GM19351 (cell line): ENCODE measurements around the gene HTR4.

Experiments
- ATAC-seq: cut with Tn5 transposase; IDR thresholded peaks from one replicate; pipeline ENCODE4 v1.9.1; 2021; ENCODE audit warnings: mild to moderate bottlenecking, moderate library complexity; ENCODE audit not compliant: unreplicated experiment

Gene HTR4

DNA sequence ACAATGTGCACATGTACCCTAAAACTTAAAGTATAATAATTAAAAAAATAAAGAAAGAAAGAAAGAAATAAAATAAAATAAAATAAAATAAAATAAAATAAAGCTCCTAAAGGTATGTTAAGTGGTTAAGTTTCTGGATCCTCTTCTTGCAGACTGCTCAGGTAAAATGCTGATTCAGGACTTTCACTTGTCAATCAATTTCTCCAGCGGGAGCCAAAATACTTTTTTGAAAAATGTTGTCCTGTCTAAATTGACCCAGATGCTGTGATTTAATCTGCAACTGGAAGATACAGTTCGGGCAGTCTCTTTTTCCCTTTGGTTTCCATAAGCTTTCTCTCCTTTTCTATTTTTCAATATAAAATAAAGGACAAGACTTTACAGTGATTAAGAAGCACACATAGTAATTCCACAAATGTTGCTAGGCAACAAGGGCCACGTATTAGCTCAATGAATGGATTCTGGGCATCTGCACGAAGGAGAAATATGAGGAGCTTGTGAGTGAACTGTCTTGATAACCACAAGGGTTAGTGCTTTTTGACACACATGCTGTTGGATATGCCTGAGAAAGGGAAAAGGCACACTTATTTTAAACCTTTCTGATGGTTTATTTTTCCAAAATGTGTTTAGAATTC, 38.6 kb downstream of the HTR4 start:
- no peak for ATAC-seq

DNA sequence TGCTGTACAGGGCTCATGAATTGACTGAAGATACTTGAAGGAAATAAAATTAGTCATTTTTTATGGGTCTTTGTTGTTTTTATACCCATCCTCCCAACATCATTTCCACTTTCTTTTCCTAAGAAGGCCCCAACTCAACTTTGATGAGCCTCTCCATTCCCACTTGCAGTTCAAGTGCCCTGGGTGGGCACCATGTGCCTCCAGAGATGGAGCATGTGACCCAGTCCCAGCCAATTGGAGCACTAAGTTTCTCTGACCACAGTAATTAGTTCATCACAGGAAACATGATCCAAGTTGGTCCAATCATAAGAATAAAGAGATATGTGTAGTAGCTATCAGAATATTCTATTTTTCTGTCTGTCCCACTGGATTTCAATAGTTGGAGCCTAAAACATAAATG, 46.9 kb downstream of the HTR4 start:
- ATAC-seq: no peak

DNA sequence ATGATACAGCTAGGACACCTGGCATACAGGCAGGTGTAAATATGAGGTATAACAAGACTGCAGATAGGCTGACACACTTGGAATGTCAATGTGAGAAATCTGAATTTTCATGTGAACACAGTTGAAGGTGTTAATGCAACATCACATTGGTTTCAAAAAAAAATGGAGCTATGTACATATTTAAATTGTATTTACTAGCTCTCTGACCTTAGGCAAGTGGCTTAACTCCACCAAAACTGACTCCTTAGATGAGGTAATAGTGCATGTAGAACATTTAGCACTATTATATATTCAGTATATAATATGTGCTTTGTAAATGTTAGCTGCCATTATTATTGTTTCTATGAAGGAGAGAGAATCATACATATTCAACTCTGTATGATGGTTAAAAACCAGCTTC, 48.0 kb downstream of the HTR4 start:
- ATAC-seq: no peak

DNA sequence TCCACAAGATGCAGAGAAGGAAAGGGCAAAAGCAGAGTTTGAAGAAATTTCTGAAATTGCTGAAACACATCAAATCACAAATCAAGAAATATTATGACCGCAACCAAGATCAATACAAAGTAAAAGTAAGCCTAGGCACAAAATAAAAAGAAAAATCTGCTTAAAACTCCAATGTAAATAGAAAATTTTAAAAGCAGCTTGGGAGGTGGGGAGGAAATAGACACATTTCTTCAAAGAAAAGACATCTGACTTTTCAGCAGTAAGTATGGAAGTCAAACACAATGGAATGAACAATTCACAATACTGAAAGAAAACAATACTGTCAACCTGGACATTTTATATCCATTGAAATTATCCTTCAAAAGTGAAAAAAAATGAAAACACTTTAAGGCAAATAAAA, 55.1 kb downstream of the HTR4 start:
- ATAC-seq: no peak

DNA sequence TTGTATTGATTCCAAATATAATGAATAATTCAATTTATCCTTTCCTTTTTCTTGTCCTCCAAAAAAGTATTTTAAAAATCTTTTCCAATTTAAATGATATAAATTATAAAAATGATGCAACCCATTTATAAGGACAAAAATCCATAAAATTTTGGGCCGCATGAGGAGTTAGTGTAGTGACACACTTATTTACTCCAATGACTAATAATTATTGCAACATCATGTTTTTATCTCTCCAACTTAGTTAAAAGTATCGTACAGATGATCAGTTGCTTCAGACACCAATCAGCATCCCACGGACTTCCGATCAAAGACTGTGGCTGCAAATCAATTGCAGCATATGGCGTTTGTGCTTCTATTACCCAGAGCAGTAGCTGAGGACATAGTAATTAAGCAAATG, 58.6 kb downstream of the HTR4 start:
- no peak for ATAC-seq

DNA sequence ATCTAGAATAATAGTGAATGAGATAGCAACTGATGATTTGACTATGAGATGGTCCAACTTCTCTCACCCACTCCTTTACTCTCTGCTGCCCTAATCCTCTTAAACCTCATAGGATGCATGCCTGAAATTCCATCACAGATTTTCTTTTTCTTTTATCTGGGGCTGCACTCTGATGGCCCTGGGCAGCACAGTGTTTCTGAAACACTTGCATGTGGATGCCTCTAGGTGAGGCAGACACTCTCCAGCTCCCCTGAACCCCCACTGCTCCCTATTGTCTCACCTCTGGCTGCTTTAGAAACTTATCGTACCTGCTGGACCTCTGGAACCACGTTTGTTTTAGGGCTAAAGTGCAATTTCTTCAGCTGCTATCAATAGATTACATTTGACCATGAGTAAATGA, 67.5 kb downstream of the HTR4 start:
- no peak for ATAC-seq

DNA sequence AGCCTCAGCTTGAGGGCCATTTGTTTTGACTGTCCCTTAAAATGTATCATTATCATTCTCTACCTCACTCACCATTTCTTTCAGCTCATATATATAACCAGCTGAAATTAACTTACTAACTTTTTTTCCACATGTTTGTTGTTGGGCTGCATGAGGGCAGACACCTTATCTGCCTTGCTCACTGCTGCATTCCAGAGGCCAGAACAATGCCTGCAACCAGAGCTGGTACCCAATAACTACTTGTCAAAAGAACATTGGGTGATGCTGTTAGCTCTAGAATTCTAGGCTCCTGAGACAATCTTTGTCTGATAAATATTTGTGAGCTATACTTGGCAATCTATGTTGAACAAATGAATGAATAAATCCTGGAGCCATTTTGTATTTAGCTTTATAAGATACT, 68.3 kb downstream of the HTR4 start:
- no peak for ATAC-seq

DNA sequence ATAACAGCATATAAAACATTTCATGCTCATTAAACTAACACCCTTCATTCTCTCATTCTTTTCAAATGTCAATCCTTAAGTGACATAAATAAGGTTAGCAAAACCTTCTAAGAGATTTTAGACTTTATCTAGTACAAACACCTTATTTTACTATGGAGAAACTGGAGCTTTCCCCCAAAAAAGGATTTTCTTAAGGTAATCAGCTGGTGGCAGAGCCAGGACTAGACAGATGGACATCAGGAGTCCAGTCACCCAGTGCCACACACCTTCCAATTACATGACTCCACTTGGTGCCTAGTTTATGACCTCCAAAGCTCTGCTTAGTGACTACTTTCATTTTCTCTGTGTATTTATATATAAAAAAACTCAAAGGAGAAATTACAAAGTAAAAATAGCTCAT, 70.2 kb downstream of the HTR4 start:
- no peak for ATAC-seq

DNA sequence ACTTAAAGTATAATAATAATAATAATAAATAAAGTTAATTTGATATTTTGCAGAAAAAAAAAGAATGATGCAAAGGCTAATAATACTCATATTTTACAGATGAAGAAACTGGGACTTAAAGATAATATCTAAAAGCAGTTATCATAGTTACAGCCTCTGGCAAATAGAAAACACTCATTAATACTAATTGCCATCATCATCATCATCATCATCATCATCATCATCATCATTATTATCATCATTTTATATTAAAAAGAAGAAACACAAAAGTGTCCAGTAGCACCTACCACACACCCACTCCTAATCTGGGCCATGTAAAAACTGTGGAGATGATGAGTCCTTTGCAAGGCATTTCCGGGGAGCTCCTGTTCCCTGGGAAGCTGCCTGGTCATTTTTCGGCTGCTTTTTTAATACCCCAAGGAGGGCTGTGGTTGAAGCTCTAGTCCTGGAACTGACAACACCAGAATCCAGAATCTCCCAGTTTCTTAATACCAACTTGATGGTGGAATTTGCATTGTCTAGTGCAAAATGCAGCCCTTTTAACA, 70.8 kb downstream of the HTR4 start:
- no peak for ATAC-seq

DNA sequence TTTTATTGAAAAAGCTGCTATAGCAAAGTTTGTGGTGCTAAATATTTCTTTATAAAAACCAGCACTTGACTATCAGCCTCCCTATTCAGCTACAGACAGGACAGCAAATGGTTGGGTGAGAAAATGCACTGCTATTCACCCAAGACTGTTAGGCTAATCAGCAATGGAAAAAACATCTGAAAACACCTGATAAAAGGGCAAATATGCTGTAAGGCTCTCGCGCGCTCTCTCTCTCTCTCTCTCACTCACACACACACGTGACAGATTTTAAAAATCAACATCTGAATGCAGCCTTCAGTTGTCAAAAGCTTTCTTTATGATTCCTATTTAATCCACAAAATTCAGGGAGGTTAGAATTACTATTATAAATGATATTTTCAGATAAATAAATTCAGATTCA, 80.2 kb downstream of the HTR4 start:
- no peak for ATAC-seq

DNA sequence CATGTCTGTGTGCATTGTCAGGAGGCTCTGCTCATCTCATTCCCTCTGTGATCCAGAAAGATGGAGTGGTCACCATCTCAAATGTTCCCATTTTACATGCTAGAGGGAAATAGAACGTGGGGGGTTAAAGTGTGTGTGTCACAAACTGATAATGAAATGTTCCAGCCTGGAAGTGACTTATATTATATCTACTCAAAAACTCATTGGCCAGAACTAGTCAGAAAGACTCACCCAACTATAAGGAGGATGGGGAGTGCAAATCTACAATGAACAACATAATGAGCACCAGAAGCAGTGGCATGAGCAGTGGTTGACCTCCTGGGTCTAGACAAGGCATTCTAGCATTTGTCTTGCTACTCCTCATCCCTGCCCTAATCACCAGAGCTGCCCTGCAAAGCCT, 81.0 kb downstream of the HTR4 start:
- no peak for ATAC-seq

DNA sequence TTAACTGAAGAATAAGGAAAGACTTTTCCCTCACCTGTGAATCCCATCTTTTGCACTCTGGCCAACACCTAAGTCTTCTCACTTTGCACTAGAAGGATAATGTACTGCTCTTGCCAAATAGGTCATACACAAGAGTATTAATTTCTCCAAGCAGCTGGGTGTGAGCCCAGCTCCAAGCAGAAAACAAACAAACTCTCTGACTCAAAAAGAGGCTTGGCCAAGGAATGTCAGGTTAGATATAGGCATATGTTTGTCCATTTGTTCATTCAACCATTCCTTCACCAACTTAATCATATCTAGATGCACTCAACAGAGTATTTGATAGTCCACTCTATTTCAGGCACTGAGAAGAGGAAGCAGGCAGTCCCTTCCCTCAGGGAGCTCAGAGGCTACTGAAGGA, 84.4 kb downstream of the HTR4 start:
- no peak for ATAC-seq

DNA sequence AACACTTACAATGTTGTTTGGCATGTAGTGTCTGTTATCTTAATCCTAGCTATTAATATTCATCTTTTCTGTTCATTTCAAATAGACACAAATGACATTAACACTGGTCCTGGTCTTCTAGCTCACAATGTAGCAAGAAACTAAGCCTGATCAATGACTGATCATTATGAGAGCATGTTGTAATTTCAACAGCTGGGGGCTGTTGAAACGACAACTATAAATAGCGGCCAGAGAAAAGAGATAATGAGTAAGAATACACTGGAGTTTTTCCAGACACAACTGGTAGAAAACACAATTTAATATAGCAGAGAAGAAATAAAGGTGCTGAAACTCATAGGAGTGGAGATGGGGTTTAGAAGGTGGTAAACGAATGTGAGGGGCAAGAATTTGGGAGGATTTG, 89.2 kb downstream of the HTR4 start:
- ATAC-seq: no peak

DNA sequence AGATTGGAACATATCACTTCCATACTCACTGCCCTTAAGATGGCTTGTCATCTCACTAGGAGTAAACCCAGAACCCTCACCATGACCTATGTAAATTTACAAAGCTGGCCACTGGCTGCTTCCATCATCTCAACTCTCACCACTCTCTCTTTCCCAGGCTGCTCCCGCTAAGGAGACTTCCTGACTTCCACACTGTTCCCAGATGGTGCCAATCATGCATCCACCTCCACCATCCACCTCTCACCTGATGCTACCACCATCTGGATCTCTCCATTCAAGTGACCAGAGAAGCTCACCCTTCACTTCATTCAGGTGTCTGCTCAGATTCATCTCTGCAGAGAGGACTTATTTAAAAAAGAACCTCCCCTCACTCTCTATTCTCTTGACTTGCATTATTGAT, 91.3 kb downstream of the HTR4 start:
- no peak for ATAC-seq

DNA sequence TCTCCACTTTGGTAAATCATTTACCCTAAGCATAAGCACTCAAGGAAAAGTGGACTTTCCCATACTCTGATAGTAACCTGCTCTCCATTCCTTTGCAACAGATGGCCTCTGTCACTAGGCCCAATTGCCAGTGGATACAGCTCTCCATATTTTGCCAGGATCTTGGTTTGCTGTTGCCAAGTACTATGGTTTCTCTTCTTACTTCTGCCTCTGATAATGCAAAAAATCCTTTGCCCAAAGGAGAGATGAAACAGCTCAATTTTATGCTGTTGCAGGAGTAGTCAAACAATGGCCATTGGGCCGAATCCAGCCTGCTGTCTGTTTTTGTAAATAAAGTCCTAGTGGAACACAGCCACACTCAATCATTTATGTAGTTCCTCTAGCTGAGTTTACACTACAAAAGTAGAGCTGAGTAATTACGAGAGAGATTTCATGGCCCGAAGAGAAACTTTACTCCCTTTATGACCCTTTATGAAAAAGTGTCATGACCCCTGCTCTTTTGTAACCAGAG, 92.5 kb downstream of the HTR4 start:
- ATAC-seq: peak; percentile 63

DNA sequence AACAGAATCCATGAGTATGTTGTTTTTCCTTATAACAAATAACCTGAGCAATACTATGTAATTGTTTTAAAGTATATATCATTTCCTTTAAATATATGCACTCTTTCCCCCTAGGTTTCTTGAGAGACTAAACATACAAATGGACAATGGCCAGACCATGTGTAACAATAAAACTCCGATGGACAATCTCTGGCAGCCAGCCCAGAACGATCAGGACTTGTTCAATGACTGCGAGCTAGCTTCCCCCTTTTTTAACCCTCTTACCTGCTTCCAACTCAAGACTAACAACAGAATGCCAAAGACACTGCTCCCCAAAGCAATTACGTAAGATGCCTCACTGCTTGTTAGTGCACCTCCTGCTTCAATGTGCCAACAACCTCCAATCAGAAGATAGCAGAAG, 94.9 kb downstream of the HTR4 start:
- ATAC-seq: no peak

DNA sequence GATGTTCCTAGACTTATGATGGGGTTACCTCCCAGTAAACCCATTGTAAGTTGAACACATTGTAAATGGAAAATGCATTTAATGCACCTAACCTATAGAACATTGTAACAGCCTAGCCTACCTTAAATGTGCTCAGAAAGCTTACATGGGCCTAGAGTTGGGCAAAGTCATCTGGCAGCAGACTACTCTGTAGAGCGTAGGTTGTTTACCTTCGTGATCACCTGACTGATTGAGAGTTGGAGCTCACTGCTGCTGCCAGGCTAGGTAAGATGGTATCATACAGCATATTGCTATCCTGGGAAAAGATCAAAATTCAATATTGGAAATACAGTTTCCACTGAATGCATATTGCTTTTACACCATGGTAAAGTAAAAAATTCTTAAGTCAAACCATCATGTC, 95.4 kb downstream of the HTR4 start:
- ATAC-seq: no peak

DNA sequence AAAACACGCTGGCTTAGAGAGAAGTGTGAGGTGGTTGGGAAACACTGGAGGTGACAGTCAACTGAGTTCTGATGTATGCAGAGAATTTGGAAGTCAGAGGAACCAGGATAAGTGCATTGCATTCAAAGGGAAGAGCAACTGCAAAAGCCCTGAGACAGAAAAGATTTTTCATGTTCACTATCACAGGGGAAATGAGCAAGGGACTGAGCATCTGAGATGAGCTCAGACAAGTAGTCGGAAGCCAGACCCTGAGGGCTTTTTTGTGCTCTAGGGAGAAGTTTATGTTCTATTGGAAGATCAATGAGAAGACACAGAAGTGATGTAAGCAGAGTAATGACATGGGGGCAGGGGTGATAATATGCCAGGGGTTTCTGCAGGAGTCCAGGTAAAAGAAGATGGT, 97.5 kb downstream of the HTR4 start:
- ATAC-seq: no peak

DNA sequence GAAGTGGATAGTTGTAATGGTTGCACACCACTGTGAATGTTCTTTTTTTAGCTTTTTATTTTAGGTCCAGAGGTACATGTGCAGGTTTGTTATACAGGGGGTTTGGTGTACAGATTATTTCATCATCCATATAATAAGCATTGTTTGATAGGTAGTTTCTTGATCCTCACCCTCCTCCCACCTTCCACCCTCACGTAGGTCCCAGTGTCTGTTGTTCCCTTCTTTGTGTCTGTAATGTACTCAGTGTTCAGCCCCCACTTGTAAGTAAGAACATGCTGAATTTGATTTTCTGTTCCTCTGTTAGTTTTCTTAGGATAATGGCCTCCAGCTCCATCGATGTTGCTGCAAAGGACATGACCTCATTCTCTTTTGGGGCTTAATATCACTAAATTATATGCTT, 99.7 kb downstream of the HTR4 start:
- ATAC-seq: no peak

DNA sequence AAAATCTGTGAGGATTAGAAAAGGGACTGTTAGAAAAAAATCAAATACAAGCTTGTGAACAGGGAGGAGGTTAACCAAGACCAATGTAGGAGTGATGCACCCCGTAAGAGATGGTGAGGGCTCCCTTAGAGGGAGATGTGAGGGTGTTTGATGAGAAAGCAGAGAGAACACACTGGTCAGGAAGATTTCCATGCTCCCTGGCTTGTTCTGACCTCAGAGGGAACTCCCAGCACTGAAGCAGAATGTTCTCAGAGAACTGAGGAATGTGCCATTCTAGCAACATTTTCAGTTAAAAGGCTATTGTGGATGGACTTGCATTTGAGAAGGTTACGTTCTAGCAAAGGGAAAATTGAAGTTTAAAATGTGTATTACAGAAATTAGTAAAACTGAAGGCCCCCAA, 110.6 kb downstream of the HTR4 start:
- no peak for ATAC-seq

DNA sequence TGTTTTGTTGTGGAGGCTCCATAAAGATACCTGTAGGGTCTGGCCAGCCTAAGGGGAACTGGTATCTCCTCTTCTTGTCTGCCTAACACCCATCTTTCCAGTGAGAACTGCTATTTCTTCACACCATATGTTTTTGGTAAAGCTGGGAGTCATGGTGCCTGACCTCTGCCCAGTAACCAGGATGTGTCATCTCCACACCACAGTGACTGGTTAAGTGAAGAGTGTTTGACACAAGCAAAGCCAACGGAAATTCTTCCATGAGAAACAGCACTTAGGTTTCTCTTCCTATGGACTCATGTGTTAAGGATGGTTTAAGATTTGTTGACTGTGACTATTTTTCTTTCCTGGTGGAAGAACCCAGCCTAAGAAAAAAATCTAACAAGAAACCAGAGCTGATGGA, 111.5 kb downstream of the HTR4 start:
- no peak for ATAC-seq

DNA sequence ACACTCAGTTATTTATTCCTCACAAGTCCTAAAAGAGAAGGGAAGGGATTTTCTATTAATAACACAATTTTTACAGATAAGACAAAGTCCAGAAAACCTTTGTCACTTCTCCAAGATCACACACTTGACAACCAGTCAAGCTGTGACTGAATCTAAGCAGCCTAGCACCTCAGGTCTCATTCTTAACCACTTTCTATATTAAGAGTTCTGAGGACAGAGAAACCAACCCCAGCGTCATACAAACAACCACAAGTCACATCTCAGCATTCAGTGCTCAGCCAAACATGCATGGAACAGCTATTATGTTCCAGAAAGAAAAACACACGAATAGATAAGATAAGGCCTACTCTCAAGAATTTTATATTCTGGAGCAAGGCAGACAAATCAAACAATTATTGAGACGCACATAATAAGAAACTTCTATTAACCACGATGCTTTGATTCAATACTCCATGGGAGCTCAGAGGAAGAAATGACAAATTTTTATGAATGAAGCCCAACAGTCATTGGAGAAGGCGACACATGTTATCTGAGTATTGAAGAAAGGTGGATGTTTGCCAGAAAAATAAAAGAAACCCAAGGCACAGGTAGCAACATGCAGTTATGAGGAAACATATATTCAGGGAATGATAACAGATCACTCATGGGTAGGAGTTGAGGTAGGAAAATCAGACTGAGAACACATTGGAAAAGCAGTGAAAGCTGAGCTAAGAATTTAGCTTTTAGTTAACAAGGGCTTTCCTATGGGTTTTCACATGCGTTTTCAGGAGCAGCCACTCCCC, 113.1 kb downstream of the HTR4 start:
- ATAC-seq: peak; percentile 98
